IMR-90 (cell line): ENCODE data around the gene SERP2. TPM values are rescaled to one million over a fixed set of nuclear protein-coding genes. Genes with fewer than 3 reads are reported as not detected.

Source experiments
- ATAC-seq: fragments of 200-7000 bp; cut with Tn5 transposase; 2 replicates; pipeline ENCODE4 v1.9.1; 2020; ENCODE audit warnings: low read depth, mild to moderate bottlenecking, moderate library complexity
- BruUV-seq: library from RNA; stranded (reverse); fragments of 400-500 nt; replicated peaks from 2 replicates; lab custom pipeline; 2021; lab: Mats Ljungman, UMichigan
- CTCF ChIA-PET: fragments of 300-600 bp; formaldehyde crosslinking; extraction: SDS; loops from one replicate; lab custom pipeline; 2021; ENCODE audit warnings: antibody characterized with exemption; lab: Yijun Ruan, JAX
- POLR2A ChIA-PET: fragments of 300-600 bp; sonication (Branson Sonifier 250); formaldehyde crosslinking; loops from one replicate; lab custom pipeline; 2022; ENCODE audit warnings: antibody characterized with exemption; ENCODE audit not compliant: unreplicated experiment; lab: Charles Lee
- DNase-seq: peaks from one replicate; pipeline ENCODE4 v3.0.0; 2013
- H2AFZ ChIP-seq: replicated peaks from 2 replicates; pipeline ENCODE3; 2013; ENCODE audit warnings: low read length, mild to moderate bottlenecking; ENCODE audit not compliant: poor library complexity
- H2AK5ac ChIP-seq: 2 replicates; pipeline ENCODE4 v1.6.1; 2013; ENCODE audit warnings: low read depth, low read length, inconsistent platforms
- H2AK9ac ChIP-seq: replicated peaks from 2 replicates; pipeline ENCODE3; 2013; ENCODE audit warnings: mild to moderate bottlenecking, low read depth, low read length, moderate library complexity; ENCODE audit not compliant: poor library complexity
- H2BK120ac ChIP-seq: 2 replicates; pipeline ENCODE4 v1.6.1; 2013; ENCODE audit warnings: low read depth, low read length, inconsistent platforms
- H2BK15ac ChIP-seq: 3 replicates; pipeline ENCODE4 v1.6.1; 2013; ENCODE audit warnings: low read depth, low read length, inconsistent platforms
- H2BK20ac ChIP-seq: 2 replicates; pipeline ENCODE4 v1.6.1; 2013; ENCODE audit warnings: low read depth, mild to moderate bottlenecking, inconsistent platforms, low read length, moderate library complexity
- H2BK5ac ChIP-seq: 2 replicates; pipeline ENCODE4 v1.6.1; 2013; ENCODE audit warnings: mild to moderate bottlenecking, low read depth, low read length, inconsistent platforms; ENCODE audit not compliant: poor library complexity, severe bottlenecking
- H3K14ac ChIP-seq: replicated peaks from 2 replicates; pipeline ENCODE4 v1.6.1; 2013; ENCODE audit warnings: low read depth, low read length, inconsistent platforms
- H3K18ac ChIP-seq: 2 replicates; pipeline ENCODE4 v1.6.1; 2013; ENCODE audit warnings: low read depth, low read length, control low read depth
- H3K23ac ChIP-seq: 2 replicates; pipeline ENCODE4 v1.6.1; 2013; ENCODE audit warnings: low read depth, low read length, inconsistent platforms
- H3K27ac ChIP-seq: 2 replicates; pipeline ENCODE4 v1.5.1; 2013; ENCODE audit warnings: mild to moderate bottlenecking, control low read depth, low read length; ENCODE audit not compliant: insufficient read depth
- H3K27me3 ChIP-seq: 2 replicates; pipeline ENCODE4 v1.6.1; 2013; ENCODE audit warnings: low read length; ENCODE audit not compliant: control insufficient read depth, insufficient read depth
- H3K36me3 ChIP-seq: 2 replicates; pipeline ENCODE4 v1.6.1; 2013; ENCODE audit warnings: low read length, mixed read lengths; ENCODE audit not compliant: control insufficient read depth, insufficient read depth
- H3K4ac ChIP-seq: 2 replicates; pipeline ENCODE4 v1.6.1; 2013; ENCODE audit warnings: low read depth, low read length, inconsistent platforms
- H3K4me1 ChIP-seq: 2 replicates; pipeline ENCODE4 v1.6.1; 2013; ENCODE audit warnings: low read length, mixed read lengths; ENCODE audit not compliant: control insufficient read depth, insufficient read depth
- H3K4me2 ChIP-seq: 2 replicates; pipeline ENCODE4 v1.6.1; 2013; ENCODE audit warnings: low read depth, mild to moderate bottlenecking, control low read depth, low read length, moderate library complexity
- H3K4me3 ChIP-seq: 2 replicates; pipeline ENCODE4 v1.5.1; 2013; ENCODE audit warnings: low read depth, mild to moderate bottlenecking, control low read depth, low read length, moderate library complexity; ENCODE audit not compliant: insufficient read depth
- H3K56ac ChIP-seq: 2 replicates; pipeline ENCODE4 v1.6.1; 2013; ENCODE audit warnings: low read length, inconsistent platforms; ENCODE audit not compliant: insufficient read depth; ENCODE audit errors: extremely low read depth
- H3K79me1 ChIP-seq, 2 experiments: 2 replicates each; pipeline ENCODE4 v1.6.1; 2013; ENCODE audit warnings: low read length in 2 of 2, inconsistent platforms in 1 of 2, low read depth in 1 of 2
- H3K9ac ChIP-seq: 2 replicates; pipeline ENCODE4 v1.6.1; 2013; ENCODE audit warnings: low read depth, low read length, control low read depth
- H3K9me1 ChIP-seq: 2 replicates; pipeline ENCODE4 v1.6.1; 2013; ENCODE audit warnings: low read length, inconsistent platforms; ENCODE audit not compliant: insufficient read depth
- H3K9me3 ChIP-seq: 2 replicates; pipeline ENCODE4 v1.6.1; 2013; ENCODE audit warnings: low read length; ENCODE audit not compliant: control insufficient read depth, insufficient read depth
- H4K20me1 ChIP-seq: 2 replicates; pipeline ENCODE4 v1.6.1; 2013; ENCODE audit warnings: low read length, inconsistent platforms; ENCODE audit not compliant: insufficient read depth
- H4K5ac ChIP-seq: 2 replicates; pipeline ENCODE4 v1.6.1; 2013; ENCODE audit warnings: mild to moderate bottlenecking, low read depth, low read length, control low read depth
- H4K8ac ChIP-seq, 2 experiments: 2 replicates each; pipeline ENCODE4 v1.6.1; 2013; ENCODE audit warnings: low read depth in 2 of 2, low read length in 2 of 2, control low read depth in 1 of 2, inconsistent platforms in 1 of 2
- H4K91ac ChIP-seq: 2 replicates; pipeline ENCODE4 v1.6.1; 2013; ENCODE audit warnings: low read depth, low read length, inconsistent platforms; ENCODE audit not compliant: insufficient read depth
- CTCF ChIP-seq: conservative IDR thresholded peaks from 2 replicates; pipeline ENCODE4 v1.5.1; 2012; ENCODE audit warnings: mild to moderate bottlenecking, low read depth, low read length, improper control_type of control experiment
- FOS ChIP-seq: fragments of 150-350 bp; IDR thresholded peaks from 2 replicates; pipeline ENCODE4 v1.6.1; 2016; ENCODE audit warnings: low read depth, low read length
- MAFK ChIP-seq: IDR thresholded peaks from 2 replicates; pipeline ENCODE4 v1.6.1; 2012; ENCODE audit warnings: low read depth, low read length, improper control_type of control experiment
- NFE2L2 ChIP-seq: fragments of 150-350 bp; IDR thresholded peaks from 2 replicates; pipeline ENCODE4 v1.6.1; 2016; ENCODE audit warnings: low read depth, mild to moderate bottlenecking, low read length
- WGBS, 2 experiments: methylation state at CpG; one replicate each; pipeline versions ENCODE4 v1.1.5 to v1.1.7; 2013; ENCODE audit warnings: missing lambda C conversion rate in 2 of 2; ENCODE audit not compliant: insufficient read length in 1 of 2; ENCODE audit errors: extremely low coverage in 2 of 2; 5-methylcytosine and 5-hydroxymethylcytosine counted together
- dilution Hi-C: fragments of 300-500 bp; cut with HindIII; formaldehyde crosslinking; loops from one replicate; pipeline ENCODE4 v1.14.3; 2018; ENCODE audit warnings: low sequenced_read_pairs; ENCODE audit not compliant: unreplicated experiment
- in situ Hi-C: fragments of 300-500 bp; cut with MboI; formaldehyde crosslinking; loops from 3 replicates; pipeline ENCODE4 v1.14.3; 2019; ENCODE audit warnings: low sequenced_read_pairs, inconsistent platforms, mixed read lengths
- intact Hi-C: fragments of 100-400 bp; cut with micrococcal nuclease; formaldehyde crosslinking; loops from 2 replicates; pipeline ENCODE4 v1.10.0; 2022
- polyA plus RNA-seq, 3 experiments: library from polyadenylated mRNA; depleted of rRNA; stranded (reverse); fragments of >200 nt; gene quantifications; 2 replicates each; pipeline ENCODE4 v1.2.3, GENCODE V29; 2012; ENCODE audit warnings: low replicate concordance in 1 of 3
- total RNA-seq: library from RNA; depleted of rRNA; stranded (reverse); fragments of >200 nt; gene quantifications from 2 replicates; pipeline ENCODE4 v1.2.3, GENCODE V29; 2012

The SERP2 gene
- total and polyA plus RNA-seq, 2 of the 4 experiments (the other 2 are of a cell fraction) = 0.54 to 1.4 TPM

GRCh38 chr13:44409595-44409994 is 36.0 kb downstream of the SERP2 start:
- Histone ChIP-seq H3K9ac (no peak overlapping the region), H3K36me3 (no peaks in the 10 kb centered on the region), H2BK120ac (no peak overlapping the region), H3K9me1 (no peaks in the 10 kb centered on the region), H4K8ac (no peak overlapping the region), H4K5ac (no peak overlapping the region), H3K56ac (no peak overlapping the region), H3K4ac (no peak overlapping the region), H3K18ac (no peak overlapping the region), H3K14ac (no peak overlapping the region), H3K4me3 (no peak overlapping the region), H2BK5ac (no peak overlapping the region), H2BK20ac (no peak overlapping the region), H3K9me3 (no peaks in the 10 kb centered on the region), H2AK9ac (no peak overlapping the region), H4K91ac (no peak overlapping the region), H3K4me2 (no peak overlapping the region), H3K4me1 (peaks cover 8% of the 10 kb centered on the region), H3K23ac (no peak overlapping the region), H3K27ac (no peak overlapping the region), H4K20me1 (no peaks in the 10 kb centered on the region), H3K79me1 (no peaks in the 10 kb centered on the region), H2BK15ac (no peak overlapping the region), H3K27me3 (peaks cover 7% of the 10 kb centered on the region), H2AK5ac (no peak overlapping the region), H2AFZ (no peak overlapping the region)
- intact Hi-C loops = no loop called here
- no TSS peak for BruUV-seq
- in situ Hi-C loops = no loop called here
- no peak for DNase-seq
- no peak for ATAC-seq
- ChIA-PET POLR2A (no interaction called here), CTCF (no interaction called here)
- TF ChIP-seq CTCF = no peak
- TF ChIP-seq FOS = no peak
- no peak for TF ChIP-seq NFE2L2
- no peak for TF ChIP-seq MAFK
- dilution Hi-C loops = no loop called here
- 100% methylated on average over 2 of the region's 4 CpGs; no CpG with 5 or more reads in 1 of the 2 experiments for WGBS, 2 experiments
